ENCODE results near the gene GDF2. TPM values are rescaled to one million over a fixed set of nuclear protein-coding genes. Genes with fewer than 3 reads are reported as not detected.

The GDF2 gene
- total and polyA plus RNA-seq, 2 donors, result not detected

GRCh38 chr10:47350671-47351640 is 28.7 kb downstream of the GDF2 start:
- DNase-seq (ENCODE audit: extremely low spot score), result no peak
- Histone ChIP-seq H3K36me3 (ENCODE audit: insufficient read depth) (no peaks in the 10 kb centered on the region), H3K4me3 (ENCODE audit: low read depth, low read length) (no peak overlapping the region), H3K4me1 (ENCODE audit: insufficient read depth) (no peaks in the 10 kb centered on the region), H3K27ac (ENCODE audit: low read depth) (no peak overlapping the region)
- WGBS, result 96% methylated on average over 39 of the region's 39 CpGs

- 83% methylated on average over 14 of the region's 14 CpGs for WGBS
- no peak overlapping the region for H3K27ac ChIP-seq (ENCODE audit: low read depth)
- DNase-seq (ENCODE audit: extremely low spot score), result no peak
Observed at GRCh38 chr10:47351899-47352815, 29.9 kb downstream of the GDF2 start.

GRCh38 chr10:47353351-47353750 is 31.1 kb downstream of the GDF2 start:
- no peak overlapping the region for H3K27ac ChIP-seq (ENCODE audit: low read depth)
- DNase-seq (ENCODE audit: extremely low spot score), result no peak
- H3K4me1 ChIP-seq (ENCODE audit: insufficient read depth), result no peaks in the 10 kb centered on the region
- WGBS, result 92% methylated on average over 6 of the region's 6 CpGs
- no peak overlapping the region for H3K4me3 ChIP-seq (ENCODE audit: low read depth, low read length)
- no peaks in the 10 kb centered on the region for H3K36me3 ChIP-seq (ENCODE audit: insufficient read depth)

More at GRCh38 chr10:47351899-47352815, 29.9 kb downstream of the GDF2 start:
- no peaks in the 10 kb centered on the region for H3K36me3 ChIP-seq (ENCODE audit: insufficient read depth)
- H3K4me3 ChIP-seq (ENCODE audit: low read depth, low read length), result no peak overlapping the region
- H3K4me1 ChIP-seq (ENCODE audit: insufficient read depth), result no peaks in the 10 kb centered on the region

- Histone ChIP-seq H3K4me3 (ENCODE audit: low read depth, low read length) (no peak overlapping the region), H3K4me1 (ENCODE audit: insufficient read depth) (no peaks in the 10 kb centered on the region), H3K36me3 (ENCODE audit: insufficient read depth) (no peaks in the 10 kb centered on the region), H3K27ac (ENCODE audit: low read depth) (no peak overlapping the region)
- DNase-seq (ENCODE audit: extremely low spot score), result no peak
- WGBS, result 68% methylated on average over 4 of the region's 4 CpGs
Observed at GRCh38 chr10:47354165-47354564, 31.9 kb downstream of the GDF2 start.

GRCh38 chr10:47354900-47355299 is 32.6 kb downstream of the GDF2 start:
- Histone ChIP-seq H3K4me3 (ENCODE audit: low read depth, low read length) (no peak overlapping the region), H3K36me3 (ENCODE audit: insufficient read depth) (no peaks in the 10 kb centered on the region), H3K27ac (ENCODE audit: low read depth) (no peak overlapping the region), H3K4me1 (ENCODE audit: insufficient read depth) (no peaks in the 10 kb centered on the region)
- no peak for DNase-seq (ENCODE audit: extremely low spot score)
- WGBS, result 77% methylated on average over 1 of the region's 1 CpG

- Histone ChIP-seq H3K4me3 (ENCODE audit: low read depth, low read length) (no peak overlapping the region), H3K27ac (ENCODE audit: low read depth) (no peak overlapping the region), H3K36me3 (ENCODE audit: insufficient read depth) (no peaks in the 10 kb centered on the region), H3K4me1 (ENCODE audit: insufficient read depth) (no peaks in the 10 kb centered on the region)
- 88% methylated on average over 5 of the region's 5 CpGs for WGBS
- no peak for DNase-seq (ENCODE audit: extremely low spot score)
Observed at GRCh38 chr10:47356708-47357107, 34.5 kb downstream of the GDF2 start.

GRCh38 chr10:47357131-47357582 is 34.9 kb downstream of the GDF2 start:
- 95% methylated on average over 12 of the region's 12 CpGs for WGBS
- Histone ChIP-seq H3K4me1 (ENCODE audit: insufficient read depth) (no peaks in the 10 kb centered on the region), H3K4me3 (ENCODE audit: low read depth, low read length) (no peak overlapping the region), H3K27ac (ENCODE audit: low read depth) (no peak overlapping the region), H3K36me3 (ENCODE audit: insufficient read depth) (no peaks in the 10 kb centered on the region)
- no peak for DNase-seq (ENCODE audit: extremely low spot score)

GRCh38 chr10:47357911-47358310 is 35.7 kb downstream of the GDF2 start:
- H3K27ac ChIP-seq (ENCODE audit: low read depth), result no peak overlapping the region
- DNase-seq (ENCODE audit: extremely low spot score), result no peak
- 95% methylated on average over 3 of the region's 3 CpGs for WGBS

GRCh38 chr10:47358457-47358856 is 36.2 kb downstream of the GDF2 start:
- 87% methylated on average over 3 of the region's 3 CpGs for WGBS
- DNase-seq (ENCODE audit: extremely low spot score), result no peak

More at GRCh38 chr10:47357911-47358310, 35.7 kb downstream of the GDF2 start:
- Histone ChIP-seq H3K36me3 (ENCODE audit: insufficient read depth) (no peaks in the 10 kb centered on the region), H3K4me1 (ENCODE audit: insufficient read depth) (no peaks in the 10 kb centered on the region), H3K4me3 (ENCODE audit: low read depth, low read length) (no peak overlapping the region)

GRCh38 chr10:47359101-47359500 is 36.8 kb downstream of the GDF2 start:
- Histone ChIP-seq H3K4me1 (ENCODE audit: insufficient read depth) (no peaks in the 10 kb centered on the region), H3K36me3 (ENCODE audit: insufficient read depth) (no peaks in the 10 kb centered on the region), H3K4me3 (ENCODE audit: low read depth, low read length) (no peak overlapping the region), H3K27ac (ENCODE audit: low read depth) (no peak overlapping the region)
- WGBS, result 95% methylated on average over 2 of the region's 2 CpGs
- no peak for DNase-seq (ENCODE audit: extremely low spot score)

More at GRCh38 chr10:47358457-47358856, 36.2 kb downstream of the GDF2 start:
- no peaks in the 10 kb centered on the region for H3K36me3 ChIP-seq (ENCODE audit: insufficient read depth)
- no peak overlapping the region for H3K27ac ChIP-seq (ENCODE audit: low read depth)
- H3K4me3 ChIP-seq (ENCODE audit: low read depth, low read length), result no peak overlapping the region
- H3K4me1 ChIP-seq (ENCODE audit: insufficient read depth), result no peaks in the 10 kb centered on the region

- Histone ChIP-seq H3K27ac (ENCODE audit: low read depth) (no peak overlapping the region), H3K4me3 (ENCODE audit: low read depth, low read length) (no peak overlapping the region), H3K36me3 (ENCODE audit: insufficient read depth) (no peaks in the 10 kb centered on the region), H3K4me1 (ENCODE audit: insufficient read depth) (no peaks in the 10 kb centered on the region)
- DNase-seq (ENCODE audit: extremely low spot score), result no peak
- 82% methylated on average over 4 of the region's 4 CpGs for WGBS
Observed at GRCh38 chr10:47359626-47360418, 37.6 kb downstream of the GDF2 start.

GRCh38 chr10:47360419-47361040 is 38.3 kb downstream of the GDF2 start:
- Histone ChIP-seq H3K4me3 (ENCODE audit: low read depth, low read length) (no peak overlapping the region), H3K36me3 (ENCODE audit: insufficient read depth) (no peaks in the 10 kb centered on the region), H3K4me1 (ENCODE audit: insufficient read depth) (no peaks in the 10 kb centered on the region), H3K27ac (ENCODE audit: low read depth) (no peak overlapping the region)
- WGBS, result 80% methylated on average over 14 of the region's 14 CpGs
- no peak for DNase-seq (ENCODE audit: extremely low spot score)

Measured in urinary bladder (tissue), 4 donors.